Retina (tissue), 1 donor: ENCODE measurements around the gene TAX1BP1.
"Not testable (repeated sequence)": the region's sequence is repeated elsewhere in the genome, so short reads cannot be mapped to it uniquely, and the experiment has no call there.

ENCODE experiments used
- DNase-seq: peaks from one replicate; pipeline ENCODE4 v3.0.0-alpha.2; 2016

Gene TAX1BP1

DNA sequence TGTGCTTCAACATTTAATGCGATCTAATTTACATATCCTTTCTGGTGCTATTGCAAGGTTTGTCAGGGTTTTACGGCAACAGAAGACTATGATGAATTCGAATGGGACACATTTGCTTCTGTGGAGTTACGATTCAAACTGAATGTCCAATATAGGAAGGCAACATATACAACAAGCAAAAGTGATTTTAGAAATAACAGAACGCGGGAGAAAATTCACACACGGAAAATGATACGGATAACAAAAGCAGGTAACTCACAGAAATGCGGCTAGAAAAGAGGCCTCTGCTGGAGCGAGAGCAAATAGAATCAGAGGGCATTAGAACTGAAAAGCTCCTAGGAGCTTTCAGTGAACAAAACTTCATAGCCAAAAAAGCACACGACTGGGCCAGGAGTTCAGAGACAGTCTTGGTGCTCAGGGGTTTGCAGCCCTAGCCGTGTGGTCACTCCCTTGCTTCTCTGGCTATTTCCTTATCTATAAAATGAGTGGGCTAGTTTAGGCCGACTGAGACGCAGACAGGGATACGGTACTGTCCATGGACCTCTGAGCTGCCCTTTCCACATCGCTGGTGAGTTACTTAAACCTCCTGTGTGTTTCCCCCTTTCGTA lies 557 bp upstream of the TAX1BP1 start:
- DNase-seq, result no peak

DNA sequence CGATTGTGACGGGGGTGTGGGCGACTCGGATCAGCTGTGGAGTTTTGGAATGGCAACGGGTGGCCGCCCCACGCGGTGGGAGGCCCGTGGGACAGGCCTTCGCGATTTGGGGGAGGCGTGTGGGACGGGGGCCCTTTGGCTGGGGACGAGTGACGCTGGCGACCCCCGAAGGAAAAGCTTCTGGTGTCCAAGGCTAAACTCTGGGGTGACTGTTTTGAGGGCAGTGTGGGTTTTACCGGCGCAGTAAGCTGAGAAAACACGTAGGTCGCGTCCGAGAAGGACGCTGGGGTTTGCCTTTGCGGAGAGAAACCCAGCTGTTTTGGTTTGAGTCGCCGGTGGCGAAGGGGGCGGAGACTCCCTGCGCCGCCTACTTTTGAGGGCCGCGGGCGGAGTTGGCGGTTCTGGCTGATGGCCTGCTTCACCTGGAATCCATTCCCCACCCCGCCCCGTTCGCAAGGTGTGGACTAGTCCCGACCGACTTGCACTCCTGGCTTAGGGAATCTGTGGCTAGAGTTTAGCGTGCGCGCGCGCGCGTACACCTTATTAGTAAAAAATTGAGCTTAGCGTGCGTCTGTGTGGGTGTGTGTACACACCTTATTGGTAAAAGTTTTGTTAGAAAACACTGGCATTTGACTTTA lies 606 bp downstream of the TAX1BP1 start:
- DNase-seq, result peak; percentile 83

DNA sequence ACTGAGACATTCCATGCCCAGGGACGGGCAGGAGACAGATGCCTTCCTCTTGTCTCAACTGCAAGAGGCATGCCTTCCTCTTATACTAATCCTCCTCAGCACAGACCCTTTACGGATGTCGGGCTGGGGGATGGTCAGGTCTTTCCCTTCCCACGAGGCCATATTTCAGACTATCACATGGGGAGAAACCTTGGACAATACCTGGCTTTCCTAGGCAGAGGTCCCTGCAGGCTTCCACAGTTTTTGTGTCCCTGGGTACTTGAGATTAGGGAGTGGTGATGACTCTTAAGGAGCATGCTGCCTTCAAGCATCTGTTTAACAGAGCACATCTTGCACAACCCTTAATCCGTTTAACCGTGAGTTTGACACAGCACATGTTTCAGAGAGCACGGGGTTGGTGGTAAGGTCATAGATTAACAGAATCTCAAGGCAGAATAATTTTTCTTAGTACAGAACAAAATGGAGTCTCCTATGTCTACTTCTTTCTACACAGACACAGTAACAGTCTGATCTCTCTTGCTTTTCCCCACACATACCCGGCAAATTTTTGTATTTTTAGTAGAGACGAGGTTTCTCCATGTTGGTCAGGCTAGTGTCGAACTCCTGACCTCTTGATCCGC lies 2.2 kb downstream of the TAX1BP1 start:
- DNase-seq, result not testable (repeated sequence)

DNA sequence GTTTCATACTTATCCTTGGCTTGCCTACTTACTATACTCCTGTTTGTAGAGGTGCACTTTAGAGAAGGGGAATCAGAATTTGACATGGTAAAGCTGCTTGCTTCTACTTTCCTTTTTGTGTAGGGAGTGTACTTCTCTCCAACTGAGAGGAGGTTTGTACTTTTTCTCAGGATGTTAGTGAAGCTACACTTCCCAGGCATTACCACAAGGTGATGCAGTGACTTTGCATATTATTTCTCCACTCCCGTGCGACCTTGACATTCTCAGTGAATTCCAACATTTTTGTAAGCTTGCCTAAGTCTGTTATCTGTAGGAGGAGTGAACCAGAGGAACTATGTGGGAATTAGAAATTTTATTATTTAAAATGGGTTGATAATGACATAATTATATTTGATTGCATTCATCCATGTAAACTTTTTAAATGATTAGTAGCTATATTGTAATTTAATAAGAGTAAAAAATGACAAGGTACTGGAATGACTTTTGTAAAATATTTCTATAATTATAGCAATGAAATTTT lies 5.2 kb downstream of the TAX1BP1 start:
- no peak for DNase-seq

DNA sequence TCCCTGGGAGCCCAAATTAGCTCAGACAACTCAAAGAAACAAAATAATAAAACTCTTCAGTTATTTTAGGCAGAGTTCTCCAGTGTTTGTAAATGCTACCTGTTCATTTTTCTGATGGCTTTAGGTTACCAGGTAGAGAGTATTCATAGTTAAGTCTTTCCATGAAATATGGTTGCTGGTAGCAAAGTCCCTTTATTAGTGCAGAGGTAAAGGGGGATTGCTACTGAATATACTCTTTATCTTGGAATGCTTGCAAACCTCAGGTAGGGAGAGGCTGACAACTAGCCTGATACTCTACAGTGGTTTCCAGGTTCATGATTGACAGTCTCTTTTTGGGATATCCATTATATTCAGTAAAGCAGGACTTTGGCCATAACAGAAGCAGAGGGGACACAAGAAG lies 6.5 kb downstream of the TAX1BP1 start:
- DNase-seq, result no peak

DNA sequence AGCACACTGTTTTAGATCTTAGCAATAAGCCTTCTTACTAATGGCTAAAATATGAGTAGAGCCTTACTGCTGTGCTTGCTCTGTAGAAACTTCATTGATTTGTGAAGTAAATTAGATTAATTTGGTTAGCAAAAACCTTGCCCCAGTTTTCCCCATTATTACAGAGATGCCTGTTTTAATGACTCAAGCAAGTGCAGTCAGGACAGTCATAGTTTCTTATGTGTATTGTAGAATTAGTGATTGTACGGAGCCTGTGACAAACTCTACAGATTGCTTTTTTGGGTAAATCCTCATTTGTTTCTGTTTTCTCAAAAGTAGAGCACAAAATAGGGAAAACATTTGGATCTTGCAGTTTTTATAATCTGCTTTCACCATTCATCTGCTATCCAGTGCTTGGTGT lies 7.0 kb downstream of the TAX1BP1 start:
- no peak for DNase-seq

DNA sequence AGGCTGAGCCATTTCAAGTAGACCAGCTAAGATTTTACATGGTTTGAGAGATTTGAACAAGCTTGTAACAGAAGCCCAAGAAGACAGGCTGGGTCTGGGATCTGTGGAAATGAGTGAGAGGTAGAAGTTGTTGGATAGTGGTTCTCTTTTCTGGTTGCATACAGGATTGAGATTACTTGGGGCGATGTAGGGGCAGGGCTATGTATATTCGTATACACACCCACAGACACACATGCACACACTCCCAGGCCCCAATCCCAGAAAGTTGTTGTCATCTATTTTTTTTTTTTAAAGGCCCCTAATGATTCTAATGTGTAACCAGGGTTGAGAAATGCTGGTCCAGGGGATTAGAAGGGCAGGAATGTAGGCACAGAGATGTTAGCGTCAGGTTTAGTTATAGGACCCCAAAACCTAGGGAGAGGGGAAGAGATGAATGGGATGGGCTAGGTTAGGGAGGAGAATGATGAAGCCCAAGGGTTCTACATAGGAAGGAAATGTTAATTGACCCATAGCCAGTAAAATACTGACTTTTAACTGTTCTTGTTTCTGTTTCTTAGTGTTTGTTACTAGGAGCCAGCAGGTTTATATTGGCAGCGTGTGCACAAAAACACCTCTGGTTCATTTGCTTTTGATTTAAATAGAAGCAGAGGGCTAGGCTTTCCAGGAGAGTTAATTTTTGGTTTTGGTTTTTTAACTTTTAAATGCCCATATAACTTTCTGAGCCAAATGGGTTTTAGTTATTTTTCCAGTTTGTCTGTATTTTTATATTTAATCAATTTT lies 7.8 kb downstream of the TAX1BP1 start:
- no peak for DNase-seq

DNA sequence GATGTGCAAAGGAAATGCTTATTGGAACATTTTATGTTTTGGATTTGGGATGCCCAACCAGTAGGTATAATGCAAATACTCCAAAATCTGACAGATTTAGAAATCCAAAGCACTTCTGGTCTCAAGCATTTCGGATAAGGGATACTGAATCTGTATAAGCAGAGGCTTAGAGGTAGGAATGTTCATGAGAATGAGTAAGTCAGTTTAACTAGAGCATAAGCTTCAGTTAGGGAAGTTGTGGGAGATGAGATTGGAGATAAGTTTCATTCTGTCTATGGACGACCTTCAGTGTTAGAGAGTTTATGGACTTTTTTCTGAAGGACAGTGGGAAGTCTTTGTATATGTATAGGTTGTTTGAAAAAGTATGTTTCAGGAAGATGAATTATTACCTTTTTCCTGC lies 10.4 kb downstream of the TAX1BP1 start:
- DNase-seq, result no peak

DNA sequence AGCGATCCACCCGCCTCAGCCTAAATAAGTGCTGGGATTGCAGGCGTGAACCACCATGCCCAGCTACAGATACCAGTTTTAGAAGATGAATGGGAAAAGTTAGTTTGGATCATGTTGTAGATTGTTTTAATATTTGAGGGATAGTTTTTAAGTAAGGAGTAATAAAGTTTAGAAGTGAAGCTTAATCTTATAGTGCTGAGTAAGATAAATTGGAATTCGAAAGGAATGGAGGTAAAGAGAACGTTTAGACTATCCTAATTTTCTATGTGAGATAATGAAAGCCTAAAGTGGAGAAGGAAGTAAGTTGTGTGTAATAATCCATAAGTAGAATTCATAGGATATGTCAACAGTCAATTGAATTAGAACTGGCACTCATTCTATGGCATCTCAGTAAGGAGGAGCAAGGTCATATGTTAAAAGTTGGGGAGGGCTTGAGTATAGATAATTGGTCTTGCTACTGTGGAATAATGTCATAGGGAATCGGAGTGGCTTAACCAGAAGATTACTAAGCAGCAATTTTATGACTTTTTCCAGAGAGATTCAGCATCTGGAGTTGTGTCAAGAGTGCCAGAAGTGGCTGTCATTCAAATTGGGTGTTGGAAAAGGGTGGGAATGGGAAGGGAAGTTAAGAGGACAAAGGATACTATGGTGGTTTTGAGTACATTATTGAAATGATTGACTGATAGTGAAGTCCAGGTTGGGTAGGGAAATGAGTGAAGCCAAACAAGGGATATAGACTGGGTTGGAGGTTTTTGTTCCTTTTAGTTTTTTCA lies 12.1 kb downstream of the TAX1BP1 start:
- no peak for DNase-seq

DNA sequence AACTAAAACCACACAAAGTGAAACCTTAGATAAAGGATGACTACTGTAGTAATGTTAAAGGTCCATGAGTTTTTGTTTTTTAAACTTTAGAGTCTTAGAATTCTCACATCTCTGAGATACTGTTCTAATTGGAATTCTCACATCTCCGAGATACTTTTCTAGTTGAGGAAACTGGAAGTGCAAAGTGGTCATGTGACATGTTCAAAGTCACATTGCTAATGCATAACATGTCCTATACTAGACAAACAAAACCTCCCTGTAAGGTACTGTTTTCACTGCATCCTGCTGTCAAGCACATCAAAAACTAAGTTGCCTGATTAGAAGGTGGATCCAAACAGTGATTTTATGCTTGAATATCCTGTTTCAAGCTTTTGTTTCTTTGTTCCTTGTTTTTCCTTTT lies 13.9 kb downstream of the TAX1BP1 start:
- no peak for DNase-seq

DNA sequence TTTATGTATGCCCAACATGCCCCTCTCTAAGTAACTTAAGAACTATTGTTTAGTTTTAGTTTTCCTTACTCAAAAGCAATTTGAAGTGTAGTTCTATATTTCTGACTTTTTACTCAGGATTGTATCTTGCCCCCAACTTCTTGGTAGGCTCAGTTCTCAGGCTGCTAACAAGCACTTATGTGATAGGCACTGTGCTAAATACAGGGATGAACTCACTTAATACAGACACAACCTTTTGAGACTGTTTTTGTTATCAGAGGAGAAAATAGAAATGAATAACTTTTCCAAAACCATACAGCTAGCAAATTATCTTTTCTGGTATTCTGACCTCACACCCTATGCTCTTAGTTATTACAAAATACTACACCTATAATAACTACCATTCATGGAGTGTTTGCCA lies 16.3 kb downstream of the TAX1BP1 start:
- DNase-seq, result no peak

DNA sequence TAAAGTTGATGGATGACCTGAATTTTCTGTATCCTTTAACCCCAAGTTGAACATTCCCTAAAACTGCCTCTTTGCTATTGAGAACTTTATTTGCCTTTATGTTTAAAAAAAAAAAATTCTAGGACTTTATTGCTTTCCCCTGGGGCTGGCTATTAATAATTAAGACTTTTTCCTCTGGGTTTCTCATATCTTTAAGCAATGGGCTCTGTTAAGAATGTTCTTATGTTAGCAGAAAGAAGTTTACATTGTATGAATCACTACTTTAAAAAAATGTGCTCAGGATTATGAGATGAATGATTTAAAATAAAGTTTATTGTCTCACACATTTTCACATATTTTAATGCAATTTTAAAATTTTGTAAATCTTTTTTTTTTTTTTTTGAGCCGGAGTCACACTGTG lies 19.5 kb downstream of the TAX1BP1 start:
- DNase-seq, result no peak

DNA sequence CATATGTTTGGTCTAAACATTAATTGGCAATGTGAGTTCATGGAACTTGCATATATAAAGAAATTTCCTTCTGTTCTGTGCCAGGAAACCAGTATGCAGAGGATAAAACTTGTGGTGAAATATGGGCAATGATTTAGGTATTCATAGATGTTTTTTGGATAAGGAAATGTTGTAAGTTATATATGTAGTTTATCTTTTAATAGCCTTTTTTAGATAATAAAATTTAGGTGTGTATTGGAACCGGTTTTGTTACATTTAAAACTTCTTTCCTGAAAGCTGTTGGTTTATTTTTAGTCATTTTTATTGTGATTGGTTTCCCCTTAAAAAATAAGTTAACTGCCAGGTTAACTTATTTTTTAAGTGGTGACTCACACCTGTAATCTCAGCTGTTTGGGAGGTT lies 22.1 kb downstream of the TAX1BP1 start:
- DNase-seq, result no peak

DNA sequence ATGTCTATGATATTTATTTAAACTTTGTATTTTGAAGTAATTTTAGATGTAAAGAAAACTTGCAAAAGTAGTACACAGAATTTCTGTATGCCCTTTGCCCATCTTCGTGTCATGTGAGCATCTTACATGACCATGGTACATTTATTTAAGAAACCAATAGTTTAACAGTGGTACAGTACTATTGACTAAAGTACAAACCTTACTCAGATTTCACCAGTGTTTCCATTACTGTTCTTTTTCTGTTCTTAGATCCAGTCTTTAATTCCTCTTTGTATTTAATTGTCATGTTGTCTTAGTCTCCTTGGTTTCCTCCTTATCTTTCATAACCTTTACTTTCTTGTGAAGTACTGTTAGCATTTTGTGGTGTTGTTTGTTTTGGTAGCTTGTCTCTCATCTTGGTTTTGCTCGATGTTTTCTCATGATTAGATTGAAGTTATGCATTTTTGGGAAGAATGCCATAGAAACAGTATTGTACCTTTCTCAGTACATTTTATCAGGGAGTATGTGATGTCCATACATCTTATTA lies 24.1 kb downstream of the TAX1BP1 start:
- no peak for DNase-seq

DNA sequence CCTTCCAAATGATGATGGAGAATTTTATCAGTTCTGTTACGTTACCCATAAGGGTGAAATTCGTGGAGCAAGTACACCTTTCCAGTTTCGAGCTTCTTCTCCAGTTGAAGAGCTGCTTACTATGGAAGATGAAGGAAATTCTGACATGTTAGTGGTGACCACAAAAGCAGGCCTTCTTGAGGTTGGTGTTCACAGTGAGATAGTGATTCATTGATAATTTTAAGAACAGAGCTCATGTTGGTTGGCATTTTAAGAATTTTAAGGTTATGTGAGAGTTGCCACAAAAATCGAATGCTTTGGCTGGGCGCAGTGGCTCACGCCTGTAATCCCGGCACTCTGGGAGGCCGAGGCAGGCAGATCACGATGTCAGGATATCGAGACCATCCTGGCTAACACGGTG lies 25.9 kb downstream of the TAX1BP1 start:
- no peak for DNase-seq

DNA sequence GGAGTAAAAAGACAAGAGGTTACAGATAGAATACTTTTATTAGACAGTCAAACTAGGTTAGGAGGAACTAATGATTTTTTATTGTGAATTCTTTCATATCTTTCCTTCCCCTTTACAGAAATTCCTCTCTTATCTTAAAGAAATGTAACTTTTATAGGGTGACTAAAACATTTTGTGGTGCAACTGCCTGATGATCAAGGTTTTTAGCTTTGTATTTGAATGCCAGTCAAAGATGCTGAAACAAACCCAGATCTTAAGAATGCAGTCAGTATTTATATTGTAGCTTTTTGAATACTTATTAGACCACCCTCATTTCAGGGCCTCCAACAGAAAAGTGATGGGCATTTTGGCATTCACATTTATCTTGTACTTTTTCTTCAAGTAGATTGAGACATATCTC lies 27.4 kb downstream of the TAX1BP1 start:
- DNase-seq, result no peak

DNA sequence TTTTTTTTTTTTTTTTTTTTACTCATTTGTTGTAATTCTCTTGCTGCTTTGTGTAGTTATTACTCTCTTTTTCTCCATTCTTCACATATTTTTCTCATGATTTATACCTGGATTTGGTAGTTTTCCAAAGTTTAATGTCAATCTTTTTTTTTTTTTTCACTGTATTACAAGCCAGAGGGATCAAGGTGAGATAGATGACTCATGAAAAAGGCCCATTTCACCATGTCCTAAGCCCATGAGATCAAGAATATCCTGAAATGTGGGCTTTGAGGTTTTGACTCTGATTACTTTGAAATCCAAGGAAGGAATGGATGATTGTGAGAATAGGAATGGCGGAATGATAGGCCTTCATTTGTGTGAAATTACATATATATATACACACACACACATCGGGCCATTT lies 31.1 kb downstream of the TAX1BP1 start:
- no peak for DNase-seq

DNA sequence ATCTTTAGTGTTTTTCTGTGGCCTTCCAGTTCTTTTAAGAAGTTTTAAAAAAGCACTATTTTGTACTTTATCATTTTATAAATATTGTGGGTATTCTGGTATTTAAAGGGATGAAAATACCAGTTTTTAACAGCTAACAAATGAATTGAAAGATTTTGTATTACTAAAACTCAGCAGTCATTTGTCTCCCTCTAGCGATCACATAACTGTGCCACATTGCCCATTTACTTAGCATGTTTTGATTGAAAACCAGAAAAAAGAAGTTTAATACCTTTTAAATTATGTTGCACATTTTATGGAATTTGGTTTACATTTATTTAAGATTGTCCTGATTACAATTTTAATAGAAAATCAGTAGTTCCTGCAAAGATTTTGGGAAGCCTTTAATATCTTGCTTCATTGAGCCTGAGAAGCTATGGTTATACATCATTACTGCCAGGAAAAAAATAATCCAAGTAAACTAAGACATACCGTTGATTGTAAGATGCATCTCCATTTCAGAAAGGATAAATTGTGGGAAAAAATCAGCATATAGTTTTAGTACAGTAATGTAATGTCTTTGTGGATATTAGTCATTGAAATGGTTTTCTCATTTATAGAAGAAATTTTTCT lies 34.9 kb downstream of the TAX1BP1 start:
- DNase-seq, result no peak

DNA sequence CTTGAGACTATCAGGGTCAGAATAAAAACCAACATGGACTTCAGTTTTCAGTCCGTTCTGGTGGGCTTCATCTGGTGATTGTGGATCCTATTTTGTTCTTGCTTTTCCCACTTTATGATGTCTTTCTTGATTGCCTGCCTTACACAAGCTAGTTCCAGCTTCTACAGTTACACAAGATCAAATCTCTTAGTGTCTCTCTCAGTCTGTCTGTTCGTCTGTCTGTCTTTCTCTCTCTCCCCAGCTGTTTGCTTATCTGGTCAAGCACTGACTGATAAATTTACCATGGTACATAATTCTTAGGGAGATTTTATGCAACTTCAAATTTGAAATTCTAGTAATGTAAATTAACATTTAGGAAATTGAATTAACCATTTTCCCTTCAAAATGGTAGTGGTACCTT lies 35.8 kb downstream of the TAX1BP1 start:
- DNase-seq, result no peak

DNA sequence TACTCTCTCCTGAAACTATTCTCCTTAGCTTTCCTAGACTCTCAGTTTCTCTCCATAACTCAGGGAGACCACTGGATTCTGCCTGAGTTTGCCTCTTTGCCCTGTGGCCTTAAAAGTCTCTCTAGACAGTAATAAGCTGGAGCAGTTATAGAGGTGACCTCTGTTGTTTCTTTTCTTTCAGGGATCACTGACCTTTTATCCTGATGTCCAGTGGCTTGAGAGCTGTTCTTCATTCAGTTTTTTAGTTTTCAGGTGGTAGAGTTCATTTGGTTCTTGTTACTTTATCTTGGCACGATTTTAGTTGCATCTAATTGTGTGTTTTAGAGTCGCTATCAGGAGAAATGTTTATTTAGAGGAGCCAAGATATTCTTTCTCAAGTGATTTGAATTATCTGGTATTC lies 37.7 kb downstream of the TAX1BP1 start:
- DNase-seq, result no peak

DNA sequence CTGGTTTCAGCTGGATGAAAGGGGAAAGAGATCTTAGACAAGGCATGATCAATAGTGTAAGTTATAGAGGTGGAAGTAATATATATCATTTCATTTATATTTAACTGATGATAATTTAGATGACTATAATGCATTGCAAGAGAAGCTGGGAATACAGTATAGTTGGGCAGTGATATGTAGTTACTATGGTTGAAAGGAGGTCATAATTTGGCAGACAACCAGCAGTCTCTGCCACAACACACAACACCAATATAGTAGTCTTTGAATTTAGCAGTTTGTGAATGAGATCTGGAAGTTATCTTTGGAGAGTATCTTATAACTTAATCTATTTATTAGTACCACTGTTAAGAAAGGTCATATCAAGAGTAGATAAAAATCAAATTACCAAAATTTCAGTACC lies 39.9 kb downstream of the TAX1BP1 start:
- DNase-seq, result no peak

DNA sequence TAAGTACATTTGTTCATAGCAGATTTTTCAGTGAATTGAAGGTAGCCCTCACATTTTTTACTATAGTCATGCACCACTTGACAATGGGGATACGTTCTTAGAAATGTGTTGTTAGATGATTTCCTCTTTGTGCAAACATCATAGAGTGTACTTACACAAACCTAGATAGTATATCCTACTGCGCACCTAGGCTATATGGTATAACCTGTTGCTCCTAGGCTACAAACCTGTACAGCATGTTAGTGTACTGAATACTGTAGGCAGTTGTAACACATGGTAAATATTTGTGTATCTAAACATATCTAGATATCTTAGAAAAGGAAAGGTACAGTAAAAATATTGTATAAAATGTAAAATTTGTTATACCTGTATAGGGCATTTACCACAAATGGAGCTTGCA lies 41.2 kb downstream of the TAX1BP1 start:
- no peak for DNase-seq
